Measurements from ENCODE around the gene RIN3.

DNA sequence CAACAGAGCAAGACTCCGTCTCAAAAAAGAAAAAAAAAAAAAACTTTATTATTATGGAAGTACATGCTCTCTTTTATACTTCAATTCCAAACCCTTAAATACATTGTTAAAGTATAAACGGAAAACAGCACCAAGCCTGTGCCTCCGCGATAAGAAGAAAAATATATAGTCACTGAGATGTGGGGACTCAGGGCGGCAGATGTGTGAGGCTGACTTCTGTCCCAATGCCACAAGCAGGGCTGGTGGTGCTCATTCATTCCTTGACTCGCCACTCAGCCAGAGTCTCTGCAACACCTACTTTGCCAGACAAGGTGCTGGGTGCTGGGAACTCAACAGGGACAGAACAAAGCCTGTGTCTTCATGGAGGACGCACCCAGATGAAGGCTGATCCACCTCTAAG is 221.0 kb downstream of the RIN3 start:
- TF ChIP-seq POLR2A (IDR thresholded peaks at IDR 0.05) = no peak
- TF ChIP-seq, protein P1, sequence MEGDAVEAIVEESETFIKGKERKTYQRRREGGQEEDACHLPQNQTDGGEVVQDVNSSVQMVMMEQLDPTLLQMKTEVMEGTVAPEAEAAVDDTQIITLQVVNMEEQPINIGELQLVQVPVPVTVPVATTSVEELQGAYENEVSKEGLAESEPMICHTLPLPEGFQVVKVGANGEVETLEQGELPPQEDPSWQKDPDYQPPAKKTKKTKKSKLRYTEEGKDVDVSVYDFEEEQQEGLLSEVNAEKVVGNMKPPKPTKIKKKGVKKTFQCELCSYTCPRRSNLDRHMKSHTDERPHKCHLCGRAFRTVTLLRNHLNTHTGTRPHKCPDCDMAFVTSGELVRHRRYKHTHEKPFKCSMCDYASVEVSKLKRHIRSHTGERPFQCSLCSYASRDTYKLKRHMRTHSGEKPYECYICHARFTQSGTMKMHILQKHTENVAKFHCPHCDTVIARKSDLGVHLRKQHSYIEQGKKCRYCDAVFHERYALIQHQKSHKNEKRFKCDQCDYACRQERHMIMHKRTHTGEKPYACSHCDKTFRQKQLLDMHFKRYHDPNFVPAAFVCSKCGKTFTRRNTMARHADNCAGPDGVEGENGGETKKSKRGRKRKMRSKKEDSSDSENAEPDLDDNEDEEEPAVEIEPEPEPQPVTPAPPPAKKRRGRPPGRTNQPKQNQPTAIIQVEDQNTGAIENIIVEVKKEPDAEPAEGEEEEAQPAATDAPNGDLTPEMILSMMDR (IDR thresholded peaks at IDR 0.05) = no peak

Measured in testis (tissue), 2 donors.